Tongue (tissue), 2 donors: ENCODE measurements around the gene BTBD16. TPM values are rescaled to one million over a fixed set of nuclear protein-coding genes. Genes with fewer than 3 reads are reported as not detected.
A peak's percentile ranks its signal among the peaks of the same experiment; 100 is the strongest.

Experiments used
- DNase-seq: peaks from one replicate; pipeline ENCODE4 v3.0.0-alpha.2; 2015
- total RNA-seq: library from RNA; depleted of rRNA; stranded (reverse); fragments of >200 nt; gene quantifications from one replicate; pipeline ENCODE4 v1.2.3, GENCODE V29; 2014

The BTBD16 gene
- total RNA-seq, 1 donor from 2014 or later: 0.41 TPM

GRCh38 chr10:122273966-122274545 is 3.0 kb downstream of the BTBD16 start:
- DNase-seq: no peak

GRCh38 chr10:122276611-122277208 is 5.6 kb downstream of the BTBD16 start:
- DNase-seq: no peak

- DNase-seq: no peak
Observed at GRCh38 chr10:122277526-122278136, 6.5 kb downstream of the BTBD16 start.

- DNase-seq: peak; percentile 82
Observed at GRCh38 chr10:122279725-122280141, 8.6 kb downstream of the BTBD16 start.

GRCh38 chr10:122280156-122280555 is 9.1 kb downstream of the BTBD16 start:
- no peak for DNase-seq

- no peak for DNase-seq
Observed at GRCh38 chr10:122281018-122281626, 10.0 kb downstream of the BTBD16 start.

- DNase-seq: no peak
Observed at GRCh38 chr10:122281751-122282150, 10.7 kb downstream of the BTBD16 start.

- DNase-seq: no peak
Observed at GRCh38 chr10:122282253-122282671, 11.2 kb downstream of the BTBD16 start.

GRCh38 chr10:122282909-122283308 is 11.8 kb downstream of the BTBD16 start:
- DNase-seq: no peak

- peak; percentile 78 for DNase-seq
Observed at GRCh38 chr10:122285506-122286444, 14.7 kb downstream of the BTBD16 start.

- peak; percentile 90 for DNase-seq
Observed at GRCh38 chr10:122286867-122287266, 15.8 kb downstream of the BTBD16 start.

GRCh38 chr10:122287570-122287969 is 16.5 kb downstream of the BTBD16 start:
- DNase-seq: peak; percentile 79

- no peak for DNase-seq
Observed at GRCh38 chr10:122288262-122288661, 17.2 kb downstream of the BTBD16 start.

- no peak for DNase-seq
Observed at GRCh38 chr10:122288917-122289316, 17.8 kb downstream of the BTBD16 start.

- DNase-seq: no peak
Observed at GRCh38 chr10:122290334-122290733, 19.2 kb downstream of the BTBD16 start.

- no peak for DNase-seq
Observed at GRCh38 chr10:122290833-122291532, 19.9 kb downstream of the BTBD16 start.

GRCh38 chr10:122291739-122292138 is 20.6 kb downstream of the BTBD16 start:
- DNase-seq: no peak

- no peak for DNase-seq
Observed at GRCh38 chr10:122292376-122292775, 21.3 kb downstream of the BTBD16 start.

GRCh38 chr10:122293156-122293960 is 22.3 kb downstream of the BTBD16 start:
- no peak for DNase-seq

GRCh38 chr10:122293961-122294380 is 22.9 kb downstream of the BTBD16 start:
- DNase-seq: no peak
